Smooth muscle cell of the brain vasculature (primary cell): ENCODE data around the gene MAD2L1.
"Not testable (repeated sequence)": the region's sequence is repeated elsewhere in the genome, so short reads cannot be mapped to it uniquely, and the experiment has no call there.

Experiments
- DNase-seq: peaks from one replicate; pipeline ENCODE4 v3.0.0-alpha.2; 2012; ENCODE audit warnings: low read depth, low spot score

The MAD2L1 gene

GRCh38 chr4:120066517-120067340 lies at the start of gene MAD2L1:
Gene MAD2L1 (minus strand): TSS chr4:120066848. CDS start chr4:120066734, 114 bp downstream.
- DNase-seq: peak; percentile 97

- no peak for DNase-seq
Observed at GRCh38 chr4:120111745-120112144, 45.1 kb upstream of the MAD2L1 start.

- DNase-seq: no peak
Observed at GRCh38 chr4:120109406-120109805, 42.8 kb upstream of the MAD2L1 start.

GRCh38 chr4:120105472-120105871 lies 38.8 kb upstream of the MAD2L1 start:
- DNase-seq: no peak

GRCh38 chr4:120096508-120097297 lies 30.1 kb upstream of the MAD2L1 start:
- no peak for DNase-seq

GRCh38 chr4:120088507-120088906 lies 21.9 kb upstream of the MAD2L1 start:
- DNase-seq: no peak

GRCh38 chr4:120088066-120088465 lies 21.4 kb upstream of the MAD2L1 start:
- DNase-seq: not testable (repeated sequence)

GRCh38 chr4:120085705-120086104 lies 19.1 kb upstream of the MAD2L1 start:
- no peak for DNase-seq

GRCh38 chr4:120084327-120084726 lies 17.7 kb upstream of the MAD2L1 start:
- DNase-seq: no peak

- DNase-seq: no peak
Observed at GRCh38 chr4:120083152-120083551, 16.5 kb upstream of the MAD2L1 start.

- DNase-seq: no peak
Observed at GRCh38 chr4:120082251-120082650, 15.6 kb upstream of the MAD2L1 start.

- no peak for DNase-seq
Observed at GRCh38 chr4:120081726-120082125, 15.1 kb upstream of the MAD2L1 start.

GRCh38 chr4:120080533-120080932 lies 13.9 kb upstream of the MAD2L1 start:
- DNase-seq: no peak

- no peak for DNase-seq
Observed at GRCh38 chr4:120079839-120080520, 13.3 kb upstream of the MAD2L1 start.

GRCh38 chr4:120078216-120078615 lies 11.6 kb upstream of the MAD2L1 start:
- no peak for DNase-seq

- DNase-seq: peak; percentile 65
Observed at GRCh38 chr4:120071192-120071795, 4.6 kb upstream of the MAD2L1 start.

GRCh38 chr4:120070196-120070595 lies 3.5 kb upstream of the MAD2L1 start:
- no peak for DNase-seq

- DNase-seq: no peak
Observed at GRCh38 chr4:120065974-120066516, 603 bp downstream of the MAD2L1 start.

- DNase-seq: no peak
Observed at GRCh38 chr4:120064887-120065286, 1.8 kb downstream of the MAD2L1 start.

- DNase-seq: not testable (repeated sequence)
Observed at GRCh38 chr4:120063711-120064110, 2.9 kb downstream of the MAD2L1 start.

GRCh38 chr4:120062663-120063195 lies 3.9 kb downstream of the MAD2L1 start:
- DNase-seq: no peak
